ENCODE data around the gene EEF1AKMT2. TPM values are rescaled to one million over a fixed set of nuclear protein-coding genes. Genes with fewer than 3 reads are reported as not detected.

EEF1AKMT2 gene
- total RNA-seq, 1 donor from 2014 or later = 17.9 TPM

- H3K4me1 ChIP-seq = no peaks in the 10 kb centered on the region
- peaks cover 0 to 17% of the 10 kb centered on the region in 2 donors for H3K36me3 ChIP-seq
- intact Hi-C loops (cut with DNase I) = no loop called here
- no peak overlapping the region for H3K4me3 ChIP-seq
- no peak for DNase-seq (ENCODE audit: extremely low spot score in 2 of 2)
- no peaks in the 10 kb centered on the region for H3K27me3 ChIP-seq
- TF ChIP-seq POLR2A (IDR thresholded peaks at IDR 0.05) = no peak
- no peak for TF ChIP-seq POLR2AphosphoS5 (IDR thresholded peaks at IDR 0.05; ENCODE audit: insufficient read depth in 1 of 2, low read depth in 1 of 2)
- no peak for TF ChIP-seq CTCF (IDR thresholded peaks at IDR 0.05)
- H3K27ac ChIP-seq = no peak overlapping the region
- H3K9me3 ChIP-seq = no peaks in the 10 kb centered on the region
These were observed 28.4 kb downstream of the EEF1AKMT2 start for GRCh38 chr10:124763267-124763666.

GRCh38 chr10:124762281-124762680 lies 29.4 kb downstream of the EEF1AKMT2 start:
- H3K9me3 ChIP-seq = no peaks in the 10 kb centered on the region
- no peak overlapping the region for H3K4me3 ChIP-seq
- DNase-seq (ENCODE audit: extremely low spot score in 2 of 2) = no peak
- no peaks in the 10 kb centered on the region for H3K4me1 ChIP-seq
- H3K27me3 ChIP-seq = no peaks in the 10 kb centered on the region
- H3K36me3 ChIP-seq = peaks cover 0 to 17% of the 10 kb centered on the region in 2 donors
- TF ChIP-seq POLR2AphosphoS5 (IDR thresholded peaks at IDR 0.05; ENCODE audit: insufficient read depth in 1 of 2, low read depth in 1 of 2) (no peak), CTCF (IDR thresholded peaks at IDR 0.05) (no peak), POLR2A (IDR thresholded peaks at IDR 0.05) (no peak)
- H3K27ac ChIP-seq = no peak overlapping the region
- intact Hi-C loops (cut with DNase I) = no loop called here

GRCh38 chr10:124756156-124756903 lies 35.4 kb downstream of the EEF1AKMT2 start:
- no peak for TF ChIP-seq POLR2AphosphoS5 (IDR thresholded peaks at IDR 0.05; ENCODE audit: insufficient read depth in 1 of 2, low read depth in 1 of 2)
- TF ChIP-seq POLR2A (IDR thresholded peaks at IDR 0.05) = no peak
- no peak for TF ChIP-seq CTCF (IDR thresholded peaks at IDR 0.05)
- Histone ChIP-seq H3K27ac (no peak overlapping the region), H3K27me3 (no peaks in the 10 kb centered on the region), H3K4me3 (no peak overlapping the region), H3K9me3 (no peaks in the 10 kb centered on the region), H3K4me1 (no peaks in the 10 kb centered on the region), H3K36me3 (peaks cover 0 to 8% of the 10 kb centered on the region in 2 donors)
- intact Hi-C loops (cut with DNase I) = no loop called here
- no peak for DNase-seq (ENCODE audit: extremely low spot score in 2 of 2)

- no peaks in the 10 kb centered on the region for H3K27me3 ChIP-seq
- H3K9me3 ChIP-seq = no peaks in the 10 kb centered on the region
- no peaks in the 10 kb centered on the region for H3K4me1 ChIP-seq
- intact Hi-C loops (cut with DNase I) = no loop called here
- H3K4me3 ChIP-seq = no peak overlapping the region
- H3K27ac ChIP-seq = no peak overlapping the region
- no peak for DNase-seq (ENCODE audit: extremely low spot score in 2 of 2)
- TF ChIP-seq POLR2AphosphoS5 (IDR thresholded peaks at IDR 0.05; ENCODE audit: insufficient read depth in 1 of 2, low read depth in 1 of 2) = no peak
- no peak for TF ChIP-seq CTCF (IDR thresholded peaks at IDR 0.05)
- no peak for TF ChIP-seq POLR2A (IDR thresholded peaks at IDR 0.05)
- peaks cover 0 to 8% of the 10 kb centered on the region in 2 donors for H3K36me3 ChIP-seq
These were observed 36.1 kb downstream of the EEF1AKMT2 start for GRCh38 chr10:124755581-124755980.

GRCh38 chr10:124754227-124754626 lies 37.5 kb downstream of the EEF1AKMT2 start:
- intact Hi-C loops (cut with DNase I) = no loop called here

More at GRCh38 chr10:124754227-124754626, 37.5 kb downstream of the EEF1AKMT2 start:
- H3K4me3 ChIP-seq = no peak overlapping the region
- TF ChIP-seq POLR2A (IDR thresholded peaks at IDR 0.05) (no peak), CTCF (IDR thresholded peaks at IDR 0.05) (no peak), POLR2AphosphoS5 (IDR thresholded peaks at IDR 0.05; ENCODE audit: insufficient read depth in 1 of 2, low read depth in 1 of 2) (no peak)
- DNase-seq (ENCODE audit: extremely low spot score in 2 of 2) = no peak
- peaks cover 0 to 1% of the 10 kb centered on the region in 2 donors for H3K36me3 ChIP-seq
- no peak overlapping the region for H3K27ac ChIP-seq
- no peaks in the 10 kb centered on the region for H3K9me3 ChIP-seq
- H3K4me1 ChIP-seq = no peaks in the 10 kb centered on the region
- H3K27me3 ChIP-seq = no peaks in the 10 kb centered on the region

Measured in vagina (tissue), 2 donors.